ENCODE measurements around the gene PPM1L. TPM values are rescaled to one million over a fixed set of nuclear protein-coding genes. Genes with fewer than 3 reads are reported as not detected.
A peak's percentile ranks its signal among the peaks of the same experiment; 100 is the strongest.
"Not testable (repeated sequence)": the region's sequence is repeated elsewhere in the genome, so short reads cannot be mapped to it uniquely, and the experiment has no call there.

Gene PPM1L
- 2.0 TPM for polyA plus RNA-seq (2013, experiment 1 of 2)
- polyA plus RNA-seq (2013, experiment 2 of 2): 2.3 TPM

DNA sequence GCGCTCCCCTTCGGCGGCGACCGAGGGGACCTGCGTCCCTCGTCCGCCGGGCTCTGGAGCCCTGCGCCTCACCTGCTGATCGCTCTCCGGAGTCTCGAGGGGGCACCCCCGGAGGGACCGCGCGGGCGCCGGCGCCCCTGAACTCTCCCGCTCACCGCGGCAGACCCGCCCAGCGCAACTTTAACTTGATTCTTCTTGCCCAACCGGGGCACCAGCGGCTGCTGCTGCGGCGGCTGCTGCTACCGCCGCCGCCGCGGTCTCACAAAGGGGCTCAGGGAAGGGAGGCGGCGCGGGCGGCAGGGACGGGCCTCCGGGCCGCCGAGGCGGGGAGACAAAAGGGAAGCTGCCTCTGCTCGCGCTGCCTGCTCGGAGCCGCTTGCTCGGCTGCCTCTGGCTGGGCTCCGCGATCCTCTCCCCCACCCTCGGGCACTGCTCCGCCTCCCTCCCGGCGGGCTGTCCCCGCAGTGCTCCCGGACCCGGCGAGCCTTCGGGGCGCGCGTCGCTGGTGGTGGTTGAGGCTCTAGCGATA, at the start of gene PPM1L:
TSS of gene PPM1L (plus strand) at position 456 of the 529 bp plus-strand sequence.
- peak within 1 kb of the TSS; percentile 93 for H3K4me2 ChIP-seq (ENCODE audit: low read length)
- peaks cover 4% of the 10 kb centered on the region for H3K4me1 ChIP-seq (ENCODE audit: control insufficient read depth, low read depth, low read length)
- no peaks in the 10 kb centered on the region for H3K79me1 ChIP-seq (ENCODE audit: low read length)
- no peak within 1 kb of the TSS for H2BK5ac ChIP-seq (ENCODE audit: low read length)
- H3K27me3 ChIP-seq (ENCODE audit: insufficient read depth, low read length, poor library complexity): peaks cover 2% of the 10 kb centered on the region
- H2BK15ac ChIP-seq (replicated peaks; ENCODE audit: low read depth): no peak within 1 kb of the TSS
- no peak within 1 kb of the TSS for H3K27ac ChIP-seq (ENCODE audit: low read depth, low read length)
- no peak within 1 kb of the TSS for H4K8ac ChIP-seq (ENCODE audit: low read depth, low read length)
- WGBS (ENCODE audit: extremely low coverage, insufficient coverage, low lambda C conversion rate): no CpG with 5 or more reads among the region's 64 CpGs
- DNase-seq: peak; percentile 71
- peak within 1 kb of the TSS; percentile 71 for H3K9ac ChIP-seq (ENCODE audit: low read length)
- H2AK5ac ChIP-seq (ENCODE audit: low read length): no peak within 1 kb of the TSS
- no peak within 1 kb of the TSS for H4K5ac ChIP-seq (ENCODE audit: low read length)
- H3K79me2 ChIP-seq (ENCODE audit: control insufficient read depth, insufficient read depth, low read length): no peaks in the 10 kb centered on the region
- peak within 1 kb of the TSS; percentile 43 for H3K18ac ChIP-seq (ENCODE audit: low read length)
- no peak within 1 kb of the TSS for H3K4ac ChIP-seq (ENCODE audit: low read depth, low read length)
- H2BK120ac ChIP-seq (ENCODE audit: low read depth, low read length): no peak within 1 kb of the TSS
- H3K4me3 ChIP-seq (ENCODE audit: low read length): peak within 1 kb of the TSS; percentile 32
- H3K36me3 ChIP-seq (ENCODE audit: control insufficient read depth, insufficient read depth, low read length): no peaks in the 10 kb centered on the region
- peak within 1 kb of the TSS; percentile 81 for H3K23ac ChIP-seq (ENCODE audit: low read length)
- H3K56ac ChIP-seq (ENCODE audit: low read length): peak within 1 kb of the TSS; percentile 84

DNA sequence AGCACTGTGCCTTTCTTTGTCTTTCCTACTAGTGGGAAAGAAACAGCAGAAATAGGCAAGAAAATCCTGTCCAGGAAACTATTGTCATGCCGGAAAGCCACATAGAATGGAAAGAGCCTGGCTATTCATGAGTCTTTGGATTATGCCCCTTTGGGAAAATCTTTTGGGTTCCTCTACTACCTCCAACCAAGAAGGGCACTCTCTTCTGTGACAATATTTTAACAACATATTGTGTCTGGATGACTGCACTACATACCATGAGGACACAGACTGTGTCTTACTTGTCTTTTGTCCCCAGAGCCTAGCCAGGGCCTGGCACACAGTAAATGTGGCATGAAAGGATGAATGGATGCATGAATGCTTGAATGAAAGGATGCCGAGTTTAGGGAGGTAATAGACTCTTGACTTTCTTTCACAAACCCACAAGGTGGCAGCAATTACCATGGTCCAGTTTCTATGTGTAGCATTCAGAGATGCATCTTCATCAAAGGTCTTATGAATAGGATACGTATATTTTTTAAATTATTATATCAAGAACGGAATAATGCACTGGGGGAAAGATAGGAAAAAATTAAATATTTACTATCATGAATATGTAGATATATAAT, 48.7 kb upstream of the PPM1L start:
- peak; percentile 57 for DNase-seq
- Histone ChIP-seq H3K4me2 (ENCODE audit: low read length) (no peak overlapping the region), H2BK15ac (replicated peaks; ENCODE audit: low read depth) (no peak overlapping the region), H4K8ac (ENCODE audit: low read depth, low read length) (no peak overlapping the region), H3K56ac (ENCODE audit: low read length) (no peak overlapping the region), H3K4me1 (ENCODE audit: control insufficient read depth, low read depth, low read length) (no peaks in the 10 kb centered on the region), H3K23ac (ENCODE audit: low read length) (no peak overlapping the region), H3K27me3 (ENCODE audit: insufficient read depth, low read length, poor library complexity) (no peaks in the 10 kb centered on the region), H3K4me3 (ENCODE audit: low read length) (no peak overlapping the region), H2BK120ac (ENCODE audit: low read depth, low read length) (no peak overlapping the region), H3K9ac (ENCODE audit: low read length) (no peak overlapping the region), H3K36me3 (ENCODE audit: control insufficient read depth, insufficient read depth, low read length) (no peaks in the 10 kb centered on the region), H3K79me2 (ENCODE audit: control insufficient read depth, insufficient read depth, low read length) (no peaks in the 10 kb centered on the region), H3K79me1 (ENCODE audit: low read length) (no peaks in the 10 kb centered on the region), H3K27ac (ENCODE audit: low read depth, low read length) (no peak overlapping the region), H2AK5ac (ENCODE audit: low read length) (no peak overlapping the region), H4K5ac (ENCODE audit: low read length) (no peak overlapping the region), H2BK5ac (ENCODE audit: low read length) (no peak overlapping the region), H3K18ac (ENCODE audit: low read length) (no peak overlapping the region), H3K4ac (ENCODE audit: low read depth, low read length) (no peak overlapping the region)
- WGBS (ENCODE audit: extremely low coverage, insufficient coverage, low lambda C conversion rate): no CpG with 5 or more reads among the region's 4 CpGs

DNA sequence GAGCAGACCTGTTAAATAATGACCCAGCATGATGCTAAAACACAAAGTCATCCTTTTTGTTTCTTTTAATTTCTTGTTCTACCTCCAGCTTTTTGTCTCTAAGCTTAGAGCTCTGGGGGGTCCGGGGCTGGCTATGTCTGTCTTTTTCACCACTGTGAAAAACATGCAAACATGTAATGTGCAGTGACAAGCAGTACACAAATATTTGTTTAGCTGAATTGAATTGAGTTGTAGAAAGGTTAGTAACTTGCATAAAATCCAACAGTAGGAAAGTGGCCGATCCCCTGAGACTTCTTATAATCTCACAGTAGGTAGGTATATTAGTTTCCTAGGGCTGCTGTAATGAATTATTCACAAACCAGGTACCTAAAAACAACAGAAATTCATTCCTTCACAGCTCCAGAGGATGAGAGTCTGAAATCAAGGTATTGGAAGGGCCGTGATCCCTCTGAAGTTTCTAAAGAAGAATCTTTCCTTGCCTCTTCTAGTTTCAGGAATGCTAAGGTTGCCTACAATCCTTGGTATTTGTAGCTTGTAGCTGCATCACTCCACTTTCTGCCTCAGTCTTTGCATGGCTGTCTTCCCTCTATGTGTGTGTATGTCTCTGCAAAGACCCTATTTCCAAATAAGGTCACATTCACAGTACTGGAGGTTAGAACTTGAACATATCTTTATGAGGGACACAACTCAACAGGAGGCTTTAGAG, 46.4 kb upstream of the PPM1L start:
- no peaks in the 10 kb centered on the region for H3K79me2 ChIP-seq (ENCODE audit: control insufficient read depth, insufficient read depth, low read length)
- H4K5ac ChIP-seq (ENCODE audit: low read length): no peak overlapping the region
- H3K36me3 ChIP-seq (ENCODE audit: control insufficient read depth, insufficient read depth, low read length): no peaks in the 10 kb centered on the region
- no peak overlapping the region for H3K4me3 ChIP-seq (ENCODE audit: low read length)
- DNase-seq: peak; percentile 53
- H3K27me3 ChIP-seq (ENCODE audit: insufficient read depth, low read length, poor library complexity): no peaks in the 10 kb centered on the region
- H3K79me1 ChIP-seq (ENCODE audit: low read length): no peaks in the 10 kb centered on the region
- H4K8ac ChIP-seq (ENCODE audit: low read depth, low read length): no peak overlapping the region
- no peak overlapping the region for H3K27ac ChIP-seq (ENCODE audit: low read depth, low read length)
- H3K18ac ChIP-seq (ENCODE audit: low read length): no peak overlapping the region
- H3K23ac ChIP-seq (ENCODE audit: low read length): no peak overlapping the region
- no CpG with 5 or more reads among the region's 3 CpGs for WGBS (ENCODE audit: extremely low coverage, insufficient coverage, low lambda C conversion rate)
- H2AK5ac ChIP-seq (ENCODE audit: low read length): no peak overlapping the region
- H3K4ac ChIP-seq (ENCODE audit: low read depth, low read length): no peak overlapping the region
- no peaks in the 10 kb centered on the region for H3K4me1 ChIP-seq (ENCODE audit: control insufficient read depth, low read depth, low read length)
- no peak overlapping the region for H2BK15ac ChIP-seq (replicated peaks; ENCODE audit: low read depth)
- H2BK5ac ChIP-seq (ENCODE audit: low read length): no peak overlapping the region
- no peak overlapping the region for H2BK120ac ChIP-seq (ENCODE audit: low read depth, low read length)
- no peak overlapping the region for H3K56ac ChIP-seq (ENCODE audit: low read length)
- no peak overlapping the region for H3K4me2 ChIP-seq (ENCODE audit: low read length)
- no peak overlapping the region for H3K9ac ChIP-seq (ENCODE audit: low read length)

DNA sequence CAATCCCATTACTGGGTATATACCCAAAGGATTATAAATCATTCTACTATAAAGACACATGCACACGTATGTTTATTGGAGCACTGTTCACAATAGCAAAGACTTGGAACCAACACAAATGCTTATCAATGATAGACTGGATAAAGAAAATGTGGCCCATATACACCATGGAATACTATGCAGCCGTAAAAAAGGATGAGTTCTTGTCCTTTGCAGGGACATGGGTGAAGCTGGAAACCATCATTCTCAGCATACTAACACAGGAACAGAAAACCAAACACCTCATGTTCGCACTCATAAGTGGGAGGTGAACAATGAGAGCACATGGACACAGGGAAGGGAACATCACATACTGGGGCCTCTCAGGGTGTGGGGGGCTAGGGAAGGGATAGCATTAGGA, 42.9 kb upstream of the PPM1L start:
- H3K18ac ChIP-seq (ENCODE audit: low read length); H3K9ac ChIP-seq (ENCODE audit: low read length); H4K8ac ChIP-seq (ENCODE audit: low read depth, low read length); H2BK15ac ChIP-seq (replicated peaks; ENCODE audit: low read depth); H3K56ac ChIP-seq (ENCODE audit: low read length); H3K79me2 ChIP-seq (ENCODE audit: control insufficient read depth, insufficient read depth, low read length); H2AK5ac ChIP-seq (ENCODE audit: low read length); H3K79me1 ChIP-seq (ENCODE audit: low read length); H3K27ac ChIP-seq (ENCODE audit: low read depth, low read length); H3K4me3 ChIP-seq (ENCODE audit: low read length); H3K27me3 ChIP-seq (ENCODE audit: insufficient read depth, low read length, poor library complexity); H4K5ac ChIP-seq (ENCODE audit: low read length); DNase-seq; H3K4me2 ChIP-seq (ENCODE audit: low read length); H3K23ac ChIP-seq (ENCODE audit: low read length); H3K36me3 ChIP-seq (ENCODE audit: control insufficient read depth, insufficient read depth, low read length); H2BK5ac ChIP-seq (ENCODE audit: low read length); H3K4me1 ChIP-seq (ENCODE audit: control insufficient read depth, low read depth, low read length); H3K4ac ChIP-seq (ENCODE audit: low read depth, low read length); H2BK120ac ChIP-seq (ENCODE audit: low read depth, low read length): not testable (repeated sequence)
- WGBS (ENCODE audit: extremely low coverage, insufficient coverage, low lambda C conversion rate): no CpG with 5 or more reads among the region's 3 CpGs

DNA sequence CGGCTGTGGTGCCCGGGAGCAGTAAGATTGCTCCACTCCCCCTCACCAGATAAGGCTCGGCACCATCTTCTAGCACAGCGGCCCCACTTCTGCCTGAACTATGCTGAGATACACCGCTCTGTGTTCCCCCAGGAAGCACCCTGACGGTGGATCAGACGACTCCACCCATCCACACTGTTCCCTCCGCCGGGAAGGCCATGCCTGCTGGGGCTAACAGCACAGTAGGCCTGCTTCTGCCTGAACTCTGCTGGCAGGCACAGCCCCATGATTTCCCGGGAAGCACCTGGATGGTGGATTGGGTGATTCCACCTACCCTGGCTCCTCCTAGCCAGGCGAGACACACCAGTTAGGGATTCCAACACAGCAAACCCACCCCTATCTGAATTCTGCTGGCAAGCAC, 36.3 kb upstream of the PPM1L start:
- Histone ChIP-seq H3K27ac (ENCODE audit: low read depth, low read length) (no peak overlapping the region), H3K4me3 (ENCODE audit: low read length) (no peak overlapping the region), H3K9ac (ENCODE audit: low read length) (no peak overlapping the region), H2AK5ac (ENCODE audit: low read length) (no peak overlapping the region), H4K8ac (ENCODE audit: low read depth, low read length) (no peak overlapping the region), H3K79me2 (ENCODE audit: control insufficient read depth, insufficient read depth, low read length) (no peaks in the 10 kb centered on the region), H3K27me3 (ENCODE audit: insufficient read depth, low read length, poor library complexity) (no peaks in the 10 kb centered on the region), H2BK120ac (ENCODE audit: low read depth, low read length) (no peak overlapping the region), H4K5ac (ENCODE audit: low read length) (no peak overlapping the region), H3K4me1 (ENCODE audit: control insufficient read depth, low read depth, low read length) (no peaks in the 10 kb centered on the region), H3K79me1 (ENCODE audit: low read length) (no peaks in the 10 kb centered on the region), H2BK5ac (ENCODE audit: low read length) (no peak overlapping the region), H3K4ac (ENCODE audit: low read depth, low read length) (no peak overlapping the region), H3K36me3 (ENCODE audit: control insufficient read depth, insufficient read depth, low read length) (no peaks in the 10 kb centered on the region), H3K23ac (ENCODE audit: low read length) (no peak overlapping the region), H2BK15ac (replicated peaks; ENCODE audit: low read depth) (no peak overlapping the region), H3K4me2 (ENCODE audit: low read length) (no peak overlapping the region), H3K18ac (ENCODE audit: low read length) (no peak overlapping the region), H3K56ac (ENCODE audit: low read length) (no peak overlapping the region)
- no peak for DNase-seq
- WGBS (ENCODE audit: extremely low coverage, insufficient coverage, low lambda C conversion rate): no CpG with 5 or more reads among the region's 11 CpGs

All from mesendoderm (in vitro differentiated cells).